Measurements from ENCODE around the gene RBM28. TPM values are rescaled to one million over a fixed set of nuclear protein-coding genes. Genes with fewer than 3 reads are reported as not detected.

Gene RBM28
- total RNA-seq, 1 experiment from 2014 or later = 70.0 TPM

DNA sequence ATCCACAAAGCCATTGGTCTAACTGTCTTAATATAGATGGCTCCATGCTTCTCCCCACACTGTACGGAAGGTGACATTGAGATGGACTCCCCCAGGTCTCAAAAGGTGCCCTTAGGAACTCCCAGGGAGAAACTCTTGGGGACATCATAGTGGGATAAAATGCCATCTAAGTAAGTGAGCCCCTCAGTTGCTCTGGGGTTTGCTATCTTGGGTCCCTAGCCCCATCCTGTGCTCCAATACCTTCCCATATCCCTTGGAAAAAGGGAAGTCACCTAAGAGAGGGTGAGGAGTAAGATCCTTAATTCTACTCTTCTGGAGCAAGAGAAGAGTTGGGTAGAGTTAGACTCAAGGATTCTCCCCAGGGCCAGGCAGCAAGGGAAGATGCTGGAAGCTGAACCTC is 9.9 kb upstream of the RBM28 start:
- Histone ChIP-seq H3K56ac (ENCODE audit: insufficient read length, low read depth, low read length) (no peak overlapping the region), H3K23me2 (ENCODE audit: insufficient read length, low read depth, low read length, poor library complexity, severe bottlenecking) (peaks cover 3% of the 10 kb centered on the region), H3K79me2 (ENCODE audit: insufficient read depth, low read length) (0 out of 2 replicates have a peak, but pooled peaks cover 1% of the 10 kb centered on the region), H3K23ac (ENCODE audit: insufficient read length, low read depth, low read length) (no peak overlapping the region), H2BK120ac (ENCODE audit: low read depth, low read length, poor library complexity, severe bottlenecking) (no peak overlapping the region), H3T11ph (ENCODE audit: low read length) (no peak overlapping the region), H4K91ac (ENCODE audit: insufficient read length, low read depth, low read length) (no peak overlapping the region), H4K5ac (ENCODE audit: insufficient read length, low read depth, low read length) (no peak overlapping the region), H3K79me1 (ENCODE audit: insufficient read depth, low read depth, low read length, poor library complexity, severe bottlenecking) (no peaks in the 10 kb centered on the region), H3K4ac (ENCODE audit: low read depth, low read length) (no peak overlapping the region), H3K9me3 (ENCODE audit: control insufficient read depth, low read depth, low read length) (no peaks in the 10 kb centered on the region), H2AK5ac (ENCODE audit: insufficient read length, low read length) (no peak overlapping the region), H3K27me3 (ENCODE audit: insufficient read depth, low read length) (peaks cover 13% of the 10 kb centered on the region; the same call in 1 of the 2 replicates), H3K4me1 (ENCODE audit: insufficient read depth, low read length) (no peaks in the 10 kb centered on the region), H2AFZ (ENCODE audit: low read length) (no peak overlapping the region), H3K18ac (ENCODE audit: insufficient read length, low read depth, low read length) (no peak overlapping the region), H3K9ac (ENCODE audit: extremely low read depth, insufficient read length, low read length) (no peak overlapping the region), H4K8ac (replicated peaks; ENCODE audit: insufficient read length, low read depth, low read length) (no peak overlapping the region), H2BK20ac (ENCODE audit: low read depth, low read length, poor library complexity, severe bottlenecking) (no peak overlapping the region), H2BK5ac (ENCODE audit: insufficient read length, low read length) (no peak overlapping the region), H3K14ac (ENCODE audit: insufficient read depth, low read length) (no peak overlapping the region), H3K27ac (ENCODE audit: insufficient read length, low read depth, low read length) (no peak overlapping the region), H2BK15ac (ENCODE audit: low read depth, low read length) (no peak overlapping the region), H2BK12ac (ENCODE audit: insufficient read length, low read depth, low read length) (no peak overlapping the region), H3K4me2 (ENCODE audit: insufficient read depth, insufficient read length, low read length) (no peak overlapping the region), H4K20me1 (ENCODE audit: control insufficient read depth, insufficient read depth, insufficient read length) (no peaks in the 10 kb centered on the region)
- Mint-ChIP-seq H3K4me1 (peaks cover 3 to 11% of the 10 kb centered on the region in 2 experiments; a peak in 3 of 4 replicates), H3K4me3 (no peak overlapping the region), H3K27me3 (ENCODE audit: low read depth) (peaks cover 84% of the 10 kb centered on the region), H3K36me3 (ENCODE audit: insufficient read depth in 1 of 3, low read depth in 3 of 3) (no peaks in the 10 kb centered on the region; a peak in 1 of 7 replicates), H3K9me3 (no peaks in the 10 kb centered on the region), H3K27ac (no peak overlapping the region)
- DNase-seq = no peak
- TF ChIP-seq, protein P1, sequence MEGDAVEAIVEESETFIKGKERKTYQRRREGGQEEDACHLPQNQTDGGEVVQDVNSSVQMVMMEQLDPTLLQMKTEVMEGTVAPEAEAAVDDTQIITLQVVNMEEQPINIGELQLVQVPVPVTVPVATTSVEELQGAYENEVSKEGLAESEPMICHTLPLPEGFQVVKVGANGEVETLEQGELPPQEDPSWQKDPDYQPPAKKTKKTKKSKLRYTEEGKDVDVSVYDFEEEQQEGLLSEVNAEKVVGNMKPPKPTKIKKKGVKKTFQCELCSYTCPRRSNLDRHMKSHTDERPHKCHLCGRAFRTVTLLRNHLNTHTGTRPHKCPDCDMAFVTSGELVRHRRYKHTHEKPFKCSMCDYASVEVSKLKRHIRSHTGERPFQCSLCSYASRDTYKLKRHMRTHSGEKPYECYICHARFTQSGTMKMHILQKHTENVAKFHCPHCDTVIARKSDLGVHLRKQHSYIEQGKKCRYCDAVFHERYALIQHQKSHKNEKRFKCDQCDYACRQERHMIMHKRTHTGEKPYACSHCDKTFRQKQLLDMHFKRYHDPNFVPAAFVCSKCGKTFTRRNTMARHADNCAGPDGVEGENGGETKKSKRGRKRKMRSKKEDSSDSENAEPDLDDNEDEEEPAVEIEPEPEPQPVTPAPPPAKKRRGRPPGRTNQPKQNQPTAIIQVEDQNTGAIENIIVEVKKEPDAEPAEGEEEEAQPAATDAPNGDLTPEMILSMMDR (conservative IDR thresholded peaks at IDR 0.05) = no peak
- no CpG with 5 or more reads among the region's 1 CpG for WGBS (ENCODE audit: extremely low coverage, insufficient read length, low lambda C conversion rate)
